LNCAP (cell line): ENCODE results near the gene DDRGK1.
A peak's percentile ranks its signal among the peaks of the same experiment; 100 is the strongest.

Experiments
- TF ChIP-seq, protein P1 (sequence below): fragments of 450-650 bp; IDR thresholded peaks from 2 replicates; pipeline ENCODE4 v1.5.1; 2017; ENCODE audit warnings: mild to moderate bottlenecking

The DDRGK1 gene

GRCh38 chr20:3204124-3204794, at the start of gene DDRGK1:
TSS of gene DDRGK1 (minus strand) at chr20:3204682. CDS start at chr20:3204627, 55 bp downstream.
- TF ChIP-seq, protein P1, sequence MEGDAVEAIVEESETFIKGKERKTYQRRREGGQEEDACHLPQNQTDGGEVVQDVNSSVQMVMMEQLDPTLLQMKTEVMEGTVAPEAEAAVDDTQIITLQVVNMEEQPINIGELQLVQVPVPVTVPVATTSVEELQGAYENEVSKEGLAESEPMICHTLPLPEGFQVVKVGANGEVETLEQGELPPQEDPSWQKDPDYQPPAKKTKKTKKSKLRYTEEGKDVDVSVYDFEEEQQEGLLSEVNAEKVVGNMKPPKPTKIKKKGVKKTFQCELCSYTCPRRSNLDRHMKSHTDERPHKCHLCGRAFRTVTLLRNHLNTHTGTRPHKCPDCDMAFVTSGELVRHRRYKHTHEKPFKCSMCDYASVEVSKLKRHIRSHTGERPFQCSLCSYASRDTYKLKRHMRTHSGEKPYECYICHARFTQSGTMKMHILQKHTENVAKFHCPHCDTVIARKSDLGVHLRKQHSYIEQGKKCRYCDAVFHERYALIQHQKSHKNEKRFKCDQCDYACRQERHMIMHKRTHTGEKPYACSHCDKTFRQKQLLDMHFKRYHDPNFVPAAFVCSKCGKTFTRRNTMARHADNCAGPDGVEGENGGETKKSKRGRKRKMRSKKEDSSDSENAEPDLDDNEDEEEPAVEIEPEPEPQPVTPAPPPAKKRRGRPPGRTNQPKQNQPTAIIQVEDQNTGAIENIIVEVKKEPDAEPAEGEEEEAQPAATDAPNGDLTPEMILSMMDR, result no peak

DNA sequence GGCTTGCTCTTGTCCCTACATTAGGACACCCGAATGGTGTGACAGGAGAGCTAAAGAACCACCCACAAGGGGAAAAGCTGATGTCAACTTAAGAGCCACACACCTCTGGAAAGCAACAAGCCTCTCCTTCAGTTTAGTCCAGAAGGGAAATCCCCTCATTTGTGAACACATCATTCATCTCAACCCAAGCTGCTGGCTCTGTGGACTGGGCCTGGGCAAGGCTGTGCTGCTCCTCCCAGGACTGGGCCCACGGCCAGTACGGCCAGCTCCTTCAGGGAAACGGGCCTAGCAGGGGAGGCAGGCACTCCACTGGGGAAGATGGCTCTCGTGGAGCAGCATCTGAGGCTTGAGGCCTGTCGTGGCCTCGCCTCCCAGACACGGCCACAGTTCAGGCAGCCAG, 47.3 kb upstream of the DDRGK1 start:
- TF ChIP-seq, protein P1, result no peak

DNA sequence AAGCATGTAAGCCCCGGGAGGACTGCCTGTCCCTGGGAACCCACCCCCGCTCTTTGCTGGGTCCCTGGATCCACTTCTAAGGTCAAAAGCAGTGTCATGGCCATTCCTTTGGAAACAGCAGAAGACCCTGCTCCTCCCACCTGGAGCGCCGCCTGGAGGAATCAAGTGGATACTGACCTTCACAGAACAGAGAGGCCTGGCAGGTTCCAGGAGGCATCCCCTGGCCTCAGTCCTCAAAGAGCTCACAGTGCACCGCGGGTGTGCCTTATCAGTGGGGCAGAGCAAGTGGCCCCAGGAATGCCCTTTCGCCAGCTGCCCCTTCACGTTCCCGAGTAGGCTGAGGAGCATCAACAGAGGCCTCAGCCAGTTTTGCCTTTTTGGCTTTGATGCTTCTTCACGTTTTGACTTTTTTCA, 45.6 kb upstream of the DDRGK1 start:
- TF ChIP-seq, protein P1, result peak; percentile 33

GRCh38 chr20:3248993-3249347, 44.5 kb upstream of the DDRGK1 start:
- TF ChIP-seq, protein P1, result no peak

GRCh38 chr20:3248167-3248992, 43.9 kb upstream of the DDRGK1 start:
- TF ChIP-seq, protein P1, result no peak

DNA sequence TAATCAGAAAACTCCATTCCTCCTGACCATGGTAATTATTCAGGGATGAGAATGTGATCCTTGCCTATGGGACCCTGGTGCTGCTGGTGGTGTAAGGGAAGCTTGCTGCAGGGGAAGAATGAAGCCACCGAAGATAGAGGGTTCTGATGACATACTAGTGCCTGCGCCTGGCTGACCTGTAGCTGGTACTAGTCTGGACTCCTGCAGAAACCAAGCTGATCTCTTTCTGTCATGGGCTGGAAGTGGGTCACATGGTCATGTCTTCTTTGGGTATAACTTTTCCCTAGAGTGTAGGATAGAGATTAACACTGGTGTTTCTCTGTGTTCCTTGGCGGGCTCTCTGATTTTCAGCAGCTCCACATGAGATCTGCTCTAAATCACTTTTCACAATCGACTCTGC, 43.2 kb upstream of the DDRGK1 start:
- TF ChIP-seq, protein P1, result no peak

- TF ChIP-seq, protein P1, result no peak
These were observed 42.2 kb upstream of the DDRGK1 start for GRCh38 chr20:3246682-3247081.
